ENCODE data around the gene FDX1.

- TF ChIP-seq POLR2A (IDR thresholded peaks at IDR 0.05), result no peak
- peak; percentile 59 to 78 (median 64) for TF ChIP-seq CTCF (IDR thresholded peaks at IDR 0.05)
These were observed 3.9 kb downstream of the FDX1 start for GRCh38 chr11:110433393-110434333.
